HG03520 (cell line): ENCODE results near the gene NADK.

Experiments
- ATAC-seq: cut with Tn5 transposase; IDR thresholded peaks from one replicate; pipeline ENCODE4 v1.9.1; 2021; ENCODE audit warnings: mild to moderate bottlenecking, moderate library complexity; ENCODE audit not compliant: unreplicated experiment

The NADK gene

DNA sequence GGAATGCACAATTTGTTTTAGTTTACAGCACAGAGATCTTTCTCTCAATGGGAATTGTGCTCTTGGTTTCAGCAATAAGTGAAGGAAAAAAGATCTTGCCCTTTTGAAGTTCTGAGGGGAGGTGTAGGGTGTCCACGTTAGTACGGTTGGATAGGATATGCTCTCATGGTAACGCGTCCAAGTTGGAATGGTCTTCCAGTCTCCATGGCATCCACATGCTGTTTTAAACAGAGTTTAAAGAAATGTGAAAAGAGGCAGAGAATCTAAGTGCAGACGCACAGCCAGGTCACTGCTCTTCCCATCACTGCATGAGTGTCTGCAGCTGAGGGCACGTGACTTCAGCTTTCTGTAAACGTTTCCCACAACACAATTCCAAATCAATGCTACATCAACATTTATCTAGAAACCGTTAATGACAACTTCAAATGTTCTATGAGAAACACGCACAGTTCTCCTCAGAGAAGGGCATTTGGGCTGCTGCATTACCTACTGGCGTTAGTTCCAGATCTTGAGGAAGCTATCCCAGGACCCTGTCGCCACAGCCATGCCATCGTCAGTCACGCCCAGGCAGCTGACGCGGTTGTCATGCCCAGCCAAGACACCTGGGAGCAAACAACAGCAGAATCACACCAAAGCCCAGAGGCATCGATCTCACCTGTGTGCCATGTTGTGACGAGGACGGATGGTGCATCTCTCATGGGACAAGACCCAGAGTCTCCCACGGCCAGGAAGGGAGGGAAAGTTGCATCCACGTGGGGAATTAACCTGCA, 8.8 kb upstream of the NADK start:
- no peak for ATAC-seq

DNA sequence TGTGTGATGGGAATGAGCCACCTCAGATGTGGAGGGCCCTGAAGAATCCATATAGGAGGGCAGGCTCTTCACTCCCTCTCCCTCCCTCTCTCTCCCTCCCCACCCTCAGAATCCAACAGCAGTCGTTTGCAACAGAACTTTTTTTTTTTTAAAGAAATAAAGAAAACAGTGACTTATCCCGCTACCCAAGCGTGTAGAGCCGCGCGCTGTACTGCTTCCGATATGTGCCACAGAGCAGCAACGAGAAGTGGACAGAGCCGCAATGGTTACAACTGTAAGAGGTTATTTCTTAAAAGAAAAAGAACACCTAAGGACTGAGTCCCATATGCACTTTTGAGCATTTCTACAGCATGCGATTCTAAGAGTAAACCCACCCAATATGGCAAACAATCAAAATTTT, 7.4 kb upstream of the NADK start:
- no peak for ATAC-seq

DNA sequence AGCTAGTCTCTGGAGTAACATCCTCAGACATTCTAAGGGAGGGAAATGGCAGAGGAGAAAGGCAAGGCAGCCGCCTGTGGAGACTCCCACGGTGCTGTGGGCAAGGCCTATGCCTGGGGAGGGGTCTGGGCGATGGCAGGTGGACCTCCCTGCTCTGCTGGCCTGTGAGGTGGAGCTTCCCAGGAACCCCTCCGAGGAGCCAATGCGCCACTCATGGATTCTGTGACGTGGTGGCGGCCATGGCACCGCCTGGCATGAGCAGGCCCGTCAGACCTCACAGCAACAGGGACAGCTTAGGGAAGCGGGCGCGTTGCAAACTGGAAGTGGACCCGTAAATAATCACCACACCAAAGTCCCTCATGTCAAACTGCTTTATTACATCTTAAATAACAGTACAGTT, 6.7 kb upstream of the NADK start:
- ATAC-seq: no peak

DNA sequence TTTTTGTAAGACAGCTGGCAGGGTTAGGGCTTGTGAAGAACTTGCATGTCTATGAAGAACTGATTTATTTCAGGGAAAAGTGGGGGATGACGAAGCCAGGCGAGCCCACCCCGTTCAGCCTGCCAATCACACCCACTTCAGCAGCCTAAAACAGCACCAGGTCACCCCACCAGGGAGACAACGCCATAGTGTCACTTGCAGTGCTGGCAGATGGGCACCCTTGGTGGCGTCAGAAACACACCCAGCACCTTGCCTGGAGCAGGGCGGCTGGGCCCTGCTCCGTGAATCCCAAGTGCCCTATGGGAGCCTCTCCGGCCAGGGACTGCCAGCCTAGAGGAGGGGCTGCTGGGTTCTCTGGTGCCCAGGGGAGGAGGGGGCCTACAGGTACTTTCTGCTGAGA, 5.0 kb upstream of the NADK start:
- ATAC-seq: no peak

DNA sequence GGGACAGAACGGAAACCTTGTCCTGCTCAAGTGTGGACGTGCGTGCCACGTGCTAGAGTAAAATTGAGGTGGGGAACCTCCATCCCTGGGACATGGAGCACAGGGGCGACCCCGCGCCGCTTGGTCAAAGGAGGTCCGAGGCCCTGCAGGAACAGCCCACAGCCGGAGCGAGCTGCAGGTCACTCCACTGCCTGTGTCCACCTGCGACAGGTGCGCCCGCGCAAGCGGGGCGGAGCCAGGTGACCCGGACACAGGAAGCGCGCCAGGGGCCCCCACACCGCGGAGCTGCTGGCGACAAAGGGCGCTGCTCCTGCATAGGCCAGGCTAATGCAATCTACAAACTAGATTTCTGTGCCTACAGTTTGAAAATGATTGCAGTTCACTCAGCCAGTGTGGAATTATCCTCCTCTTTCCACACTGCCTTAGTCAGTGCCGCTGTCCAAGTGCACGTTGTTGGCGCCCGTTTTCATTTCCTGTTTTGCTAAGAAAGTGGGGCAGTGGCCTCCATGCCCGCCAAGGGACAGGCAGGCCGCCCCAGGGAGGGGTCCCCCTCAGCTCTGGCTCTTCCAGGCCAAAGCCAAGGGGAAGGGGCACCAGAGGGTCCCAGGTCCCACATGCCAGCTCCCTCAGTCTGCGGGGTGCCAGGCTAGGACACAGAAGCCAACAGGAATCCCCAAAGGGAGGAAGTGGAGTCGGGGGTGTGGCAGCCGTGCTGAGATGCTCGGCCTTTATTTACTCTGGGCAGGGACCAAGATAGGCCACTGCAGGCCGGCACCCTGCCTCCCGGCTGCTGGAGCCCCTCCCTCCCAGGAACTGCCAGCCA, 4.3 kb upstream of the NADK start:
- no peak for ATAC-seq

GRCh38 chr1:1781526-1781903, 3.2 kb upstream of the NADK start:
- ATAC-seq: no peak

- no peak for ATAC-seq
Observed at GRCh38 chr1:1780598-1781525, 2.6 kb upstream of the NADK start.

- no peak for ATAC-seq
Observed at GRCh38 chr1:1779691-1780597, 1.7 kb upstream of the NADK start.

DNA sequence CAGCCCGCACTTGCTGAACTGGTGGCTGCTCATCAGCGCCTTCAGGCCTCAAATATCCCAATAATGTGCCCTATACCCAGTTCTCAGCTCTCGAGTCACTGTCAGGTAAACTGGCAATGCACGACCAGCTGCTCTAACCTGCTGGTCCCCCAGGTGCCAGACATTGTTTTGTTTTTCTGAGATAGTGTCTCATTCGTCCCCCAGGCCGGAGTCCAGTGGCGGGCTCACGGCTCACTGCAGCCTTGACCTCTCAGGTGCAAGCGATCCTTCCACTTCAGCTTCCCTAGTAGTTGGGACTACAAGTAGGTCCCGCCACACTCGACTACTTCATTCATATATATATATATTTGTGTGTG, 1.0 kb upstream of the NADK start:
- ATAC-seq: no peak

GRCh38 chr1:1778663-1779319, 521 bp upstream of the NADK start:
- ATAC-seq: peak; percentile 61

DNA sequence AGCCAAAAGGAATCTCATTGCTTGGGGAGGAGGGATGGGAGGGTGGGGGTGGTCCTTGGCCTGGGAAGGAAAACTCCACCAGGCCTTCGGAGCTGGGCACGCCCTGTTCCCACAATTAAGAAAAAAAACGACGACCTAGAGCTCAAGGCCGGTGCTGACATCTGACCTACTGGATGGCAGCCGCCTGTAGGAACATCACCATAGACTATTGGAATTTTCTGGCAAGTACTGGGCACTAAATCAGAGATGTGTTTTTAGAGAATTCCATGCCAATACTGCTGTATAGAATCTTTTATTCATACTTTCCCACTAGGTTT, 729 bp downstream of the NADK start:
- no peak for ATAC-seq

DNA sequence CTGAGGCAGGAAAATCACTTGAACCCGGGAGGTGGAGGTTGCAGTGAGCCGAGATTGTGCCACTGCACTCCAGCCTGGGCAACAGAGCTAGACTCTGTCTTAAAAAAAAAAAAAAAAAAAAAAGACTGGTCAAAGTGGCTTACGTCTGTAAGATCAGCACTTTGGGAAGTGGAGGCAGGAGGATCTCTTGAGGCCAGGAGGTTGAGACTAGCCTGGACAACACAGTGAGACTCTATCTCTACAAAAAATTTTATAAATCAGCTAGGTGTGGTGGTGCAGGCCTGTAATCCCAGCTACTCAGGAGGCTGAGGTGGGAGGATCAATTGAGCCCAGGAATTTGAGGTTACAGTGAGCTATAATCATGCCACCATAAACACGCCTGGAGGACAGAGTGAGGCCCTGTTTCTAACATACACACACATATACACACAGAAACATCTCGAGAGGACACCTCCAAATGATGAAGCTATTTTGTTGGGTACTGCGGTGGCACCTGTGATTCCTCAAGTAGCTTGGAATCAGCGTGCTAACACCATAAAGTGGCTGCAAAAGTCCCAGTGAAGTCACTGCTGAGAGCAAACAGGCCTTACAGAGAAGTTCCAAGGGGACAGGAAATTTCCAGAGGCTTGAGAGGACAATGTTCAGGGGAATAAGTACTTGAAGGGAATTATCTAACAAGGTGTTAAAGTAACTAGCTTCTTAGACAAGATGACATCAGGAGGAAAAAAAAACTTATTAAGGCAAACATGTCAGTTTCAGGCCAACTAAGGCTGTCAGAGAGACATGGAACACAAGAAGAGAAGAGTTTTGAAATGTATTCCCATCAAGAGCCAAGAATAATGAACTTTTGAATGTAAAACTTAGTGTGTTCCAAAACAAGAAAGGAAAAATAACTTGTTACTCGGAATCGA, 1.3 kb downstream of the NADK start:
- ATAC-seq: no peak

GRCh38 chr1:1775327-1776226, 2.7 kb downstream of the NADK start:
- no peak for ATAC-seq

DNA sequence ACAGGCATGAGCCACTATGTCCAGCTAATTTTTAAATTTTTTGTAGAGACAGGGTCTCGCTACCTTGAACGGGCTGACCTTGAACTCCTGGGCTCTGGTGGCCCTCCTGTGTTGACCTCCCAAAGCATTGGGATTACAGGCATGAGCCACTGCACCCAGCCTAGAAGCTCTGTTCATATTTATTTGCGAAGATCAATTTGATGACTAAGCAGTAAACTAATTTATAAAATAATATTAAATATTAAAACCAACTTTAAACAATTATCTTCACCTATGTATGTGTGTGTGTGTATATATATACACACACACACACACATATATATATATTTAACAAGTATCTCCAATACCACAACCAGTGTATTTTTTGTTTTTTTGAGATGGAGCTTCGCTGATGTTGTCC, 4.4 kb downstream of the NADK start:
- ATAC-seq: no peak

GRCh38 chr1:1771096-1771495, 7.2 kb downstream of the NADK start:
- no peak for ATAC-seq

DNA sequence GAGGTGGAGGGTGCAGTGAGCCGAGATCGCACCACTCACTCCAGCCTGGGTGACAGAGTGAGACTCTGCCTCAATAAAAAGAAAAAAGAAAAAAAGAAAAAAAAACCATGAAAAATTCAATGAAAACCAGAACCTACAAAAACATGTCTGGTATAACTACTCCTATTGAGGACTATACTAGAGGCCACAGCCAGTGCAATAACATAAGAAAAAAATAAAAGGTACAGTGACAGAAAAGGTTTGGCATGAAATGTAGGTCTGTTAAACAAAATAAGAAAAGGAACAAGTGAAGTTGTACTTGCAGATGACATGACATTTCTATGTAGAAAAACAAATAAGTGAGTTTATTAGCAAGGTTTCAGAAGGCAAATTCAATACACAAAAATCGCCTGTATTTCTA, 8.2 kb downstream of the NADK start:
- ATAC-seq: no peak

- ATAC-seq: no peak
Observed at GRCh38 chr1:1768249-1768992, 9.8 kb downstream of the NADK start.
